Mucosa of descending colon (tissue), 3 donors: ENCODE results near the gene PHAF1. TPM values are rescaled to one million over a fixed set of nuclear protein-coding genes. Genes with fewer than 3 reads are reported as not detected.

ENCODE experiments used
- ATAC-seq: fragments of 200-7000 bp; cut with Tn5 transposase; one replicate; pipeline ENCODE4 v1.9.1; 2020; ENCODE audit warnings: mild to moderate bottlenecking, moderate library complexity
- DNase-seq, 3 donors: peaks; one replicate each; pipeline ENCODE4 v3.0.0-alpha.2; 2020
- H3K36me3 ChIP-seq: fragments of 200-600 bp; one replicate; pipeline ENCODE4 v1.8.0; 2021; ENCODE audit warnings: low read depth, mild to moderate bottlenecking
- H3K4me1 ChIP-seq: fragments of 200-600 bp; one replicate; pipeline ENCODE4 v1.8.0; 2021; ENCODE audit warnings: low read depth, mild to moderate bottlenecking
- H3K4me3 ChIP-seq: fragments of 200-600 bp; one replicate; pipeline ENCODE4 v1.8.0; 2021; ENCODE audit warnings: mild to moderate bottlenecking
- H3K9me3 ChIP-seq: fragments of 200-600 bp; one replicate; pipeline ENCODE4 v1.8.0; 2021; ENCODE audit warnings: mild to moderate bottlenecking
- intact Hi-C, 2 donors: fragments of 100-400 bp; cut with DNase I in 1 of 2; cut with micrococcal nuclease in 1 of 2; formaldehyde crosslinking; loops; one replicate each; pipeline versions ENCODE4 v1.11.0 to v1.11.1; 2022; cut with DNase I, micrococcal nuclease
- total RNA-seq, 3 donors: library from RNA; stranded (reverse); fragmentation: NEBNext Ultra II Directional in 2 of 3; extraction: Animal tissue kit (Norgen Biotek cat#: 25700) in 2 of 3; gene quantifications; one replicate each; pipeline versions ENCODE4 v1.2.1 to v1.2.4, GENCODE V29; 2021 to 2023
- TF ChIP-seq, protein P1 (sequence below): fragments of 200-600 bp; IDR thresholded peaks from one replicate; pipeline ENCODE4 v1.8.0; 2022; ENCODE audit warnings: antibody characterized with exemption, mild to moderate bottlenecking
- donor health status: DM: no; HTN: no; CAD: no; lungs with moderate emphysema.
- donor health status: DM: no; HTN: no; CAD: no.
- donor health status: DM: no; HTN: yes; CAD: no.

The PHAF1 gene
- total RNA-seq, 3 donors from 2014 or later = 13.3 to 15.7 (median 13.6) TPM

GRCh38 chr16:67173808-67174705, 64.3 kb downstream of the PHAF1 start:
- no peak overlapping the region for H3K4me3 ChIP-seq
- ATAC-seq (peak; percentile 81), DNase-seq (peak; percentile 90 to 95 (median 95))
- TF ChIP-seq, protein P1, sequence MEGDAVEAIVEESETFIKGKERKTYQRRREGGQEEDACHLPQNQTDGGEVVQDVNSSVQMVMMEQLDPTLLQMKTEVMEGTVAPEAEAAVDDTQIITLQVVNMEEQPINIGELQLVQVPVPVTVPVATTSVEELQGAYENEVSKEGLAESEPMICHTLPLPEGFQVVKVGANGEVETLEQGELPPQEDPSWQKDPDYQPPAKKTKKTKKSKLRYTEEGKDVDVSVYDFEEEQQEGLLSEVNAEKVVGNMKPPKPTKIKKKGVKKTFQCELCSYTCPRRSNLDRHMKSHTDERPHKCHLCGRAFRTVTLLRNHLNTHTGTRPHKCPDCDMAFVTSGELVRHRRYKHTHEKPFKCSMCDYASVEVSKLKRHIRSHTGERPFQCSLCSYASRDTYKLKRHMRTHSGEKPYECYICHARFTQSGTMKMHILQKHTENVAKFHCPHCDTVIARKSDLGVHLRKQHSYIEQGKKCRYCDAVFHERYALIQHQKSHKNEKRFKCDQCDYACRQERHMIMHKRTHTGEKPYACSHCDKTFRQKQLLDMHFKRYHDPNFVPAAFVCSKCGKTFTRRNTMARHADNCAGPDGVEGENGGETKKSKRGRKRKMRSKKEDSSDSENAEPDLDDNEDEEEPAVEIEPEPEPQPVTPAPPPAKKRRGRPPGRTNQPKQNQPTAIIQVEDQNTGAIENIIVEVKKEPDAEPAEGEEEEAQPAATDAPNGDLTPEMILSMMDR = peak; percentile 27
- no peaks in the 10 kb centered on the region for H3K9me3 ChIP-seq
- H3K4me1 ChIP-seq = peaks cover 42% of the 10 kb centered on the region
- H3K36me3 ChIP-seq = no peaks in the 10 kb centered on the region
- intact Hi-C loops = no loop called here

GRCh38 chr16:67174706-67175231, 65.0 kb downstream of the PHAF1 start:
- intact Hi-C loops = no loop called here
- ATAC-seq (no peak), DNase-seq (peak in 2 of 3 donors; percentile 40 to 52)
- TF ChIP-seq, protein P1 = no peak
- Histone ChIP-seq H3K36me3 (no peaks in the 10 kb centered on the region), H3K4me3 (no peak overlapping the region), H3K4me1 (peaks cover 35% of the 10 kb centered on the region), H3K9me3 (no peaks in the 10 kb centered on the region)

DNA sequence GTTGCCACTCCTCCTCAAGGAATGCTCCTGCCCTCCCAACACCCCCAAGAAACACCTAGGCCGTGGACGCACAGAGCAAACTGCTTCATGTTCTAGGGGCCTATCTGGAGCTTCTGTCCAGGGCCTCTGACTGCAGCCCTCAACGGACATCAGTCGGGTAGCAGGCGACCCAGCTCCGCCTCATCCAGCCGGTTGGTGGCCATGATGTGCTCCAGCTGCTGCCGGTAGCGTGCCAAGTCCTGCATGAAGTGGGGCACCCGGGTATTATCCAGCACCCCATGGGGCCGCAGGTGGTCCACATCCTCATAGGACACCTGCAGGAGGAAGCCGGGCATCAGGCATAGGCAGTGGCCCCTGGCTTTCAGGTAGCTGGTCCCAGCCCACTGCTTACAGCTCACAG, 66.9 kb downstream of the PHAF1 start:
- Histone ChIP-seq H3K9me3 (no peaks in the 10 kb centered on the region), H3K4me1 (peaks cover 26% of the 10 kb centered on the region), H3K4me3 (no peak overlapping the region), H3K36me3 (no peaks in the 10 kb centered on the region)
- TF ChIP-seq, protein P1 = no peak
- DNase-seq (no peak), ATAC-seq (no peak)
- intact Hi-C loops = no loop called here

GRCh38 chr16:67177743-67178699, 68.3 kb downstream of the PHAF1 start:
- Histone ChIP-seq H3K4me3 (no peak overlapping the region), H3K9me3 (no peaks in the 10 kb centered on the region), H3K36me3 (no peaks in the 10 kb centered on the region), H3K4me1 (peaks cover 27% of the 10 kb centered on the region)
- ATAC-seq = peak; percentile 82
- intact Hi-C loops = no loop called here
- TF ChIP-seq, protein P1 = no peak
- DNase-seq = peak; percentile 85 to 93 (median 90)

DNA sequence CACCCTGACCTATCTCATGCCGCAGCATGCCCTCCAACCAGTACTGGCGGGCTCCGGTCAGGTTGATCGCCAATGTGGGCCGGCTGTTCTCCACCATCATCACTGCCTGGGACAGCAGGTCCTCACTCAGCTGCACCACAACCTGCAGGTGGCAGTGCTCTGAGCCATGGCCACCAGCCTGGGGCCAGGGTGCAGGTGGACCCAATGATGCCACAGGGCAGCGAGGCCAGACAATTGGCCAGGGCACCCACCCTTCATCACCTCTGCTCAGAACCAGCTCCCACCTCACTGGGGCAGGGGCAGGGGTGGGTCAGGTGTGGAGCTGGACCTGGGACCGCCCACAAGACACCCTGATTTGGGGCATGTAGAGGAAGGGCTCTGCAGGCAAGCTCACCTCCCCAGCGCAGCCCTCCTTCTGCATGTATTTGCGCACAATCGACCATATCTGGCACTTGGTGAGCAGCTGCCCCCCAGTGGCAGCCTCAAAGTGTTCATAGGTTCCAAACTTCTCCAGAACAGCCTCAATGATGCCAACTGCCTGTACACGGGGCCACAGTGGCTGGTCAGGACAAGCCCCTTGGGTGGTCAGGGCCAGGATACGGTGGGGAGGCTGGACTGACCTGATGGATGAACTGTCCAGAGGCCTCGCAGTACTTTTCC, 69.8 kb downstream of the PHAF1 start:
- no peak for ATAC-seq
- DNase-seq = no peak
- peaks cover 27% of the 10 kb centered on the region for H3K4me1 ChIP-seq
- TF ChIP-seq, protein P1 = no peak
- H3K9me3 ChIP-seq = no peaks in the 10 kb centered on the region
- no peaks in the 10 kb centered on the region for H3K36me3 ChIP-seq
- intact Hi-C loops = loop anchor here in 1 of 2 donors (10.0 kb wide), 1 partner anchor 205 kb away; no protein-coding TSS in a partner anchor
- H3K4me3 ChIP-seq = no peak overlapping the region
